CD4-positive, alpha-beta T cell treated with Interleukin-4 for 1 hour (primary cell): ENCODE data around the gene PBX1.

ENCODE experiments used
- DNase-seq, 2 donors: peaks; one replicate each; pipeline ENCODE4 v3.0.0-alpha.2; 2020 to 2022

Gene PBX1

GRCh38 chr1:164622068-164622845 lies 63.3 kb downstream of the PBX1 start:
- DNase-seq, result no peak

- no peak for DNase-seq
These were observed 64.8 kb downstream of the PBX1 start for GRCh38 chr1:164623805-164624204.

- DNase-seq, result no peak
These were observed 65.4 kb downstream of the PBX1 start for GRCh38 chr1:164624400-164624799.

- no peak for DNase-seq
These were observed 66.1 kb downstream of the PBX1 start for GRCh38 chr1:164625004-164625617.

GRCh38 chr1:164628772-164629171 lies 69.8 kb downstream of the PBX1 start:
- DNase-seq, result no peak

GRCh38 chr1:164629971-164630370 lies 71.0 kb downstream of the PBX1 start:
- no peak for DNase-seq

GRCh38 chr1:164630626-164631396 lies 71.8 kb downstream of the PBX1 start:
- DNase-seq, result no peak

- DNase-seq, result no peak
These were observed 72.8 kb downstream of the PBX1 start for GRCh38 chr1:164631751-164632150.

GRCh38 chr1:164633997-164634396 lies 75.0 kb downstream of the PBX1 start:
- DNase-seq, result no peak

GRCh38 chr1:164635059-164635802 lies 76.2 kb downstream of the PBX1 start:
- no peak for DNase-seq

- DNase-seq, result no peak
These were observed 77.1 kb downstream of the PBX1 start for GRCh38 chr1:164635803-164636731.

- no peak for DNase-seq
These were observed 77.8 kb downstream of the PBX1 start for GRCh38 chr1:164636757-164637156.

GRCh38 chr1:164637461-164638375 lies 78.7 kb downstream of the PBX1 start:
- no peak for DNase-seq

- DNase-seq, result no peak
These were observed 79.7 kb downstream of the PBX1 start for GRCh38 chr1:164638492-164639202.

GRCh38 chr1:164640686-164641352 lies 81.8 kb downstream of the PBX1 start:
- no peak for DNase-seq

GRCh38 chr1:164641353-164641730 lies 82.4 kb downstream of the PBX1 start:
- DNase-seq, result no peak

- DNase-seq, result no peak
These were observed 84.0 kb downstream of the PBX1 start for GRCh38 chr1:164643018-164643417.

GRCh38 chr1:164644268-164644667 lies 85.3 kb downstream of the PBX1 start:
- no peak for DNase-seq

GRCh38 chr1:164644774-164645644 lies 86.0 kb downstream of the PBX1 start:
- DNase-seq, result no peak
